ENCODE results near the gene WASF3. TPM values are rescaled to one million over a fixed set of nuclear protein-coding genes. Genes with fewer than 3 reads are reported as not detected.

Gene WASF3
- total and polyA plus RNA-seq, 12 donors = 12.6 to 63.3 (median 37.6) TPM

GRCh38 chr13:26544707-26545106 lies 12.8 kb upstream of the WASF3 start:
- DNase-seq = no peak
- no peak overlapping the region for H3K4me3 ChIP-seq
- 56 to 71% (median 69%) methylated on average over 7 to 8 of the region's 8 CpGs for WGBS, 4 donors
- no peaks in the 10 kb centered on the region for H3K36me3 ChIP-seq (replicated peaks in 1 of 2)
- peaks cover 0 to 7% of the 10 kb centered on the region in 2 donors for H3K4me1 ChIP-seq (replicated peaks in 1 of 2)
- H3K27ac ChIP-seq = no peak overlapping the region
- no peaks in the 10 kb centered on the region for H3K27me3 ChIP-seq
- no peak for TF ChIP-seq CTCF (IDR thresholded peaks at IDR 0.05)
- no peak for TF ChIP-seq POLR2A (IDR thresholded peaks at IDR 0.05)
- intact Hi-C loops (cut with DNase I) = no loop called here
- H3K9me3 ChIP-seq (replicated peaks in 1 of 3) = no peaks in the 10 kb centered on the region

DNA sequence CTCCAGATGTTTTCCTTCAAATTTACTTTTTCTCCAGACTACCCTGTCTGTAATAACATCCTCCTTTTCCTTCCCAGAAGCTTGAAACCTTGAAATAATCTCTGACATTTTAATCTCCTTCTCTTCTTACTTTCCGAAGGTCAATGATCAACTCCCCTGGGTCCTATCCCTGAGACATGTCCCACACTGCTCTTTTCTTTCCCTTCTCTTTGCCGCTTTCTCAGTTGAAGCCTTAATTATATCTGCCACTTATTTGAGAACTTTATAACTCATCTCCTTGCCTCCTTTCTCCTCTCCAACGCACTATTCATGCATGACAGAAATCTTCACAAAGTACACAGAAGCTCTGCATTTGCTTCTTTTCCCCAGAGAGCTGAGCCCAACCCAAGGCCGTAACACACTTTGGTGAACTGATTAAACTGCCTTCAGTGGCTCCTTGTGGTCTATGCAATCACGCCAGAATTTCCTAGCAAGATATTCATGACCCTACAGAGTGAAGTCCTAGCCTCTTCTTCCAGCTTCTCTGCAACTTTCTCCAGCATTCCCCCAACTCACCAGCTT lies 9.2 kb upstream of the WASF3 start:
- Histone ChIP-seq H3K36me3 (replicated peaks in 1 of 2) (no peaks in the 10 kb centered on the region), H3K27me3 (no peaks in the 10 kb centered on the region), H3K4me1 (replicated peaks in 1 of 2) (peaks cover 0 to 7% of the 10 kb centered on the region in 2 donors), H3K27ac (no peak overlapping the region), H3K4me3 (no peak overlapping the region), H3K9me3 (replicated peaks in 1 of 3) (no peaks in the 10 kb centered on the region)
- 39 to 50% (median 45%) methylated on average over 5 of the region's 5 CpGs for WGBS, 4 donors
- no peak for TF ChIP-seq POLR2A (IDR thresholded peaks at IDR 0.05)
- no peak for TF ChIP-seq CTCF (IDR thresholded peaks at IDR 0.05)
- no peak for DNase-seq
- intact Hi-C loops (cut with DNase I) = no loop called here

DNA sequence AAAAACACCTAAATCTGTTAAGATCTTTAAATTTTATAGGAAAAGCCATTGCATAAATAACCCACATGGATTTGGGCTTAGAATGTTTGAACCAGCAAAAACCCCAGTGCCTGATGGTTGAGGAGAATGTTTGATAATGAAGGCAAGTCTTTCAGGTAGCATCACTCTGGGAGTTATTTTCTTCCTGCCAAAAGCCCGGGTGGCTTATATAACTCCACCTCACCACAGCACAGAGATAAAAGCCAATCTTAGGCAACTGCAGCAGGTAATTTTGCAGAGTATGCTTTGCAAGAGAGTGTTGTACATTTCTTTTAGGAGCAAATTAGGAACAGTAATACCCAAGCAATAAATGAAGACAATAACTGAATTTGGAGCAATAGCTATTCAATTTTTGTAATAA lies 7.8 kb upstream of the WASF3 start:
- H3K27ac ChIP-seq = no peak overlapping the region
- no peak overlapping the region for H3K4me3 ChIP-seq
- intact Hi-C loops (cut with DNase I) = no loop called here
- H3K9me3 ChIP-seq (replicated peaks in 1 of 3) = no peaks in the 10 kb centered on the region
- H3K36me3 ChIP-seq (replicated peaks in 1 of 2) = no peaks in the 10 kb centered on the region
- H3K4me1 ChIP-seq (replicated peaks in 1 of 2) = peaks cover 0 to 7% of the 10 kb centered on the region in 2 donors
- TF ChIP-seq CTCF (IDR thresholded peaks at IDR 0.05) (no peak), POLR2A (IDR thresholded peaks at IDR 0.05) (no peak)
- DNase-seq = no peak
- WGBS, 4 donors = 13 to 50% (median 17%) methylated on average over 1 of the region's 1 CpG
- no peaks in the 10 kb centered on the region for H3K27me3 ChIP-seq

DNA sequence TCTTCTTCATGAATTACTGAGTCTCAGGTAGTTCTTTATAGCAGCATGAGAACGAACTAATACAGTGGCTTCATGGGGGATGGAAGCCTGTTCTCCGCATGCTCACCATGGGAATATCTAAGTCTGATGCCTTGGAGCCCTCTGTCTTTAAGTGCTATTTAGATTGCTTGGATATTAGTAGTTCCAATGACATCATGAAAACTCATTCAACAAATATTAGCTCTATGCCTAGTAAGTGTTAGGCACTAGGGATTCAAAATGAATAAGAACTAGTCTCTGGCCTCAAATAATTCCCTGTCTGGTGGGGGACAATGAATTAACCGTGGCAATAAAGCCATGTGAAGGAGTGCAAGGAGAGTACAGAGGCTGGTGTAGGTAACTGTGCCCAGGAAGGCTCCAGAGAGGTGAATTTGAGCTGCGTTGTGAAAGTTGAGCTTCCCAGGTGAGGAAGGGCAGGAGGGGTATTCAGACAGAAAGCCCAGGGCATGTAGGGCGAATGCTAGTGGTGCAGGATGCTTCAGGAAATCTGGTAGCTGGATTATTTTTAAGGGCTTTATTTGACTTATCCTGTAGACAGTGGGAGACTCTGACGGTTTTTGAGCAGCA lies 6.1 kb upstream of the WASF3 start:
- no peak for DNase-seq
- no peak for TF ChIP-seq POLR2A (IDR thresholded peaks at IDR 0.05)
- TF ChIP-seq CTCF (IDR thresholded peaks at IDR 0.05) = no peak
- no peak overlapping the region for H3K27ac ChIP-seq
- H3K27me3 ChIP-seq = no peaks in the 10 kb centered on the region
- no peak overlapping the region for H3K4me3 ChIP-seq
- intact Hi-C loops (cut with DNase I) = no loop called here
- 77 to 87% (median 81%) methylated on average over 6 of the region's 6 CpGs for WGBS, 4 donors
- peaks cover 0 to 7% of the 10 kb centered on the region in 2 donors for H3K4me1 ChIP-seq (replicated peaks in 1 of 2)
- no peaks in the 10 kb centered on the region for H3K36me3 ChIP-seq (replicated peaks in 1 of 2)
- H3K9me3 ChIP-seq (replicated peaks in 1 of 3) = no peaks in the 10 kb centered on the region
